H1 (cell line): Measurements from ENCODE around the gene EFHC1. TPM values are rescaled to one million over a fixed set of nuclear protein-coding genes. Genes with fewer than 3 reads are reported as not detected.

Experiments used
- CTCF ChIA-PET: fragments of 300-600 bp; sonication (Branson Sonifier 250); formaldehyde crosslinking; loops from one replicate; lab custom pipeline; 2021; ENCODE audit not compliant: partially characterized antibody; lab: Charles Lee
- POLR2A ChIA-PET: fragments of 300-600 bp; sonication (Branson Sonifier 250); formaldehyde crosslinking; loops from one replicate; lab custom pipeline; 2021; ENCODE audit warnings: inconsistent platforms; ENCODE audit not compliant: partially characterized antibody; lab: Charles Lee
- DNase-seq, 2 experiments: peaks; one replicate each; pipeline versions ENCODE4 v3.0.0 to v3.0.0-alpha.2; 2010 to 2022; ENCODE audit warnings: low spot score in 2 of 2, low read depth in 1 of 2, mixed read lengths in 1 of 2
- FAIRE-seq: peaks from 2 replicates; lab custom pipeline; 2011; peaks lifted over from hg19 to GRCh38; lab: Jason Lieb, UNC
- H2AFZ ChIP-seq: 2 replicates; pipeline ENCODE4 v1.8.1; 2012; ENCODE audit warnings: low read length, inconsistent platforms
- H2AK5ac ChIP-seq: 2 replicates; pipeline ENCODE4 v1.6.1; 2013; ENCODE audit warnings: low read depth, low read length
- H2BK120ac ChIP-seq: replicated peaks from 2 replicates; pipeline ENCODE3; 2013; ENCODE audit warnings: low read depth, low read length, inconsistent platforms
- H2BK12ac ChIP-seq: 2 replicates; pipeline ENCODE4 v1.6.1; 2013; ENCODE audit warnings: low read depth, low read length
- H2BK15ac ChIP-seq: 2 replicates; pipeline ENCODE4 v1.6.1; 2013; ENCODE audit warnings: low read length
- H2BK20ac ChIP-seq: 2 replicates; pipeline ENCODE4 v1.6.1; 2013; ENCODE audit warnings: low read length
- H2BK5ac ChIP-seq: 2 replicates; pipeline ENCODE4 v1.6.1; 2013; ENCODE audit warnings: low read depth, low read length
- H3K14ac ChIP-seq: 2 replicates; pipeline ENCODE4 v1.6.1; 2013; ENCODE audit warnings: inconsistent platforms; ENCODE audit not compliant: insufficient read length
- H3K18ac ChIP-seq: 2 replicates; pipeline ENCODE4 v1.6.1; 2013; ENCODE audit warnings: low read length; ENCODE audit errors: extremely low read depth
- H3K23ac ChIP-seq: 2 replicates; pipeline ENCODE4 v1.6.1; 2013; ENCODE audit warnings: inconsistent platforms; ENCODE audit not compliant: insufficient read length
- H3K23me2 ChIP-seq: 2 replicates; pipeline ENCODE4 v1.6.1; 2013; ENCODE audit warnings: low read depth, low read length
- H3K27ac ChIP-seq: 2 replicates; pipeline ENCODE4 v1.6.1; 2011; ENCODE audit warnings: low read depth, low read length, inconsistent platforms
- H3K27me3 ChIP-seq, 4 experiments: replicated peaks in 1 of 4; 1 replicate in 1 of 4; 2 replicates in 3 of 4; pipeline versions ENCODE4 v1.6.1 to v1.8.1; 2011 to 2013; ENCODE audit warnings: low read length in 3 of 4, mild to moderate bottlenecking in 3 of 4, inconsistent platforms in 2 of 4, mixed read lengths in 2 of 4, moderate library complexity in 1 of 4; ENCODE audit not compliant: control insufficient read depth in 3 of 4, insufficient read depth in 3 of 4; ENCODE audit errors: extremely low read depth in 1 of 4
- H3K36me3 ChIP-seq, 4 experiments: 2 replicates each; pipeline versions ENCODE4 v1.6.1 to v1.8.1; 2011 to 2013; ENCODE audit warnings: mild to moderate bottlenecking in 4 of 4, low read length in 3 of 4, moderate library complexity in 2 of 4, control low read depth in 1 of 4, inconsistent platforms in 1 of 4; ENCODE audit not compliant: insufficient read depth in 4 of 4, control insufficient read depth in 2 of 4
- H3K4ac ChIP-seq: replicated peaks from 2 replicates; pipeline ENCODE3; 2013; ENCODE audit warnings: low read length, low read depth, mixed read lengths, inconsistent platforms; ENCODE audit not compliant: insufficient read length
- H3K4me1 ChIP-seq, 4 experiments: replicated peaks in 1 of 4; 1 replicate in 1 of 4; 2 replicates in 3 of 4; pipeline versions ENCODE4 v1.6.1 to v1.8.1; 2011 to 2013; ENCODE audit warnings: low read length in 3 of 4, inconsistent platforms in 2 of 4, mixed read lengths in 1 of 4; ENCODE audit not compliant: insufficient read depth in 4 of 4, control insufficient read depth in 3 of 4
- H3K4me2 ChIP-seq, 2 experiments: 2 replicates each; pipeline versions ENCODE4 v1.6.1 to v1.8.1; 2011 to 2013; ENCODE audit warnings: low read depth in 2 of 2, low read length in 2 of 2, control low read depth in 1 of 2, inconsistent platforms in 1 of 2, mild to moderate bottlenecking in 1 of 2; ENCODE audit not compliant: insufficient read depth in 1 of 2
- H3K4me3 ChIP-seq, 4 experiments: fragments of 200-600, 300-600 bp in 1 of 4; sonication (generic), shearing (Covaris generic), sonication (Bioruptor Twin) in 1 of 4; 2 replicates each; pipeline versions ENCODE4 v1.5.1 to v1.8.1; 2011 to 2016; ENCODE audit warnings: low read length in 4 of 4, low read depth in 3 of 4, control low read depth in 2 of 4, inconsistent platforms in 2 of 4, mild to moderate bottlenecking in 2 of 4, mixed read lengths in 1 of 4, moderate library complexity in 1 of 4; ENCODE audit not compliant: insufficient read depth in 2 of 4; ENCODE audit errors: extremely low read depth in 1 of 4
- H3K56ac ChIP-seq: replicated peaks from 2 replicates; pipeline ENCODE3; 2013; ENCODE audit warnings: low read depth, mild to moderate bottlenecking, mixed read lengths, low read length, inconsistent platforms; ENCODE audit not compliant: insufficient read length
- H3K79me1 ChIP-seq: 2 replicates; pipeline ENCODE4 v1.6.1; 2013; ENCODE audit warnings: low read depth, low read length, control low read depth
- H3K79me2 ChIP-seq, 2 experiments: 2 replicates each; pipeline versions ENCODE4 v1.6.1 to v1.8.1; 2012 to 2013; ENCODE audit warnings: low read length in 2 of 2, mild to moderate bottlenecking in 2 of 2, inconsistent platforms in 1 of 2; ENCODE audit not compliant: insufficient read depth in 2 of 2, control insufficient read depth in 1 of 2
- H3K9ac ChIP-seq, 4 experiments: replicated peaks in 1 of 4; 1 replicate in 1 of 4; 2 replicates in 3 of 4; pipeline versions ENCODE4 v1.6.1 to v1.8.1; 2011 to 2013; ENCODE audit warnings: low read depth in 3 of 4, low read length in 3 of 4, control low read depth in 2 of 4, mild to moderate bottlenecking in 2 of 4, moderate library complexity in 2 of 4, inconsistent platforms in 1 of 4; ENCODE audit errors: extremely low read depth in 1 of 4
- H3K9me3 ChIP-seq, 2 experiments: 2 replicates each; pipeline versions ENCODE4 v1.6.1 to v1.8.1; 2012 to 2013; ENCODE audit warnings: mild to moderate bottlenecking in 2 of 2, moderate library complexity in 2 of 2, control low read depth in 1 of 2, inconsistent platforms in 1 of 2, low read depth in 1 of 2, low read length in 1 of 2, mixed read lengths in 1 of 2; ENCODE audit not compliant: insufficient read depth in 2 of 2
- H4K20me1 ChIP-seq, 2 experiments: replicated peaks in 1 of 2; 2 replicates each; pipeline versions ENCODE3 to v1.8.1; 2011 to 2013; ENCODE audit warnings: inconsistent platforms in 2 of 2, low read length in 2 of 2, mild to moderate bottlenecking in 1 of 2; ENCODE audit not compliant: insufficient read depth in 2 of 2, control insufficient read depth in 1 of 2
- H4K5ac ChIP-seq: 2 replicates; pipeline ENCODE4 v1.6.1; 2013; ENCODE audit warnings: low read length, low read depth, mixed read lengths, inconsistent platforms; ENCODE audit not compliant: insufficient read length
- H4K8ac ChIP-seq: 2 replicates; pipeline ENCODE4 v1.8.0; 2013; ENCODE audit warnings: mild to moderate bottlenecking, moderate library complexity, low read length, inconsistent platforms; ENCODE audit not compliant: insufficient read depth; ENCODE audit errors: extremely low read depth
- H4K91ac ChIP-seq: replicated peaks from 2 replicates; pipeline ENCODE3; 2013; ENCODE audit warnings: low read length, mixed read lengths, inconsistent platforms; ENCODE audit not compliant: insufficient read length
- CBX5 ChIP-seq: fragments of 300-800, 300-1000 bp; sonication (generic); IDR thresholded peaks from 2 replicates; pipeline ENCODE4 v1.7.1; 2016; ENCODE audit warnings: antibody characterized with exemption, low read length, low read depth
- SIX5 ChIP-seq: IDR thresholded peaks from 2 replicates; pipeline ENCODE4 v1.6.1; 2011; ENCODE audit warnings: mild to moderate bottlenecking, low read depth, low read length
- WGBS, 2 experiments: shearing (Covaris generic) in 1 of 2; methylation state at CpG; one replicate each; pipeline versions ENCODE4 v1.1.6 to v1.1.7; 2013 to 2015; ENCODE audit warnings: low lambda C conversion rate in 2 of 2, mixed read lengths in 2 of 2, inconsistent platforms in 1 of 2, low coverage in 1 of 2, missing lambda C conversion rate in 1 of 2; ENCODE audit not compliant: insufficient replicate concordance in 2 of 2, insufficient coverage in 1 of 2, insufficient read length in 1 of 2; ENCODE audit errors: extremely low coverage in 1 of 2, missing lambda C conversion rate in 1 of 2; 5-methylcytosine and 5-hydroxymethylcytosine counted together
- polyA plus RNA-seq, 7 experiments: library from polyadenylated mRNA; depleted of rRNA in 3 of 7; stranded (reverse) in 5 of 7; unstranded in 2 of 7; fragments of >200 nt in 5 of 7; fragments of 200-250 nt in 2 of 7; gene quantifications; 1 replicate in 5 of 7; 2 replicates in 1 of 7; 4 replicates in 1 of 7; pipeline versions ENCODE4 v1.2.1 to v1.2.3, GENCODE V29; 2011 to 2013; ENCODE audit warnings: missing spikeins in 2 of 7, mixed read lengths in 2 of 7
- total RNA-seq: library from RNA; stranded (reverse); fragmentation: NEBNext Ultra II Directional; extraction: Animal tissue kit (Norgen Biotek cat#: 25700); gene quantifications from 2 replicates; pipeline ENCODE4 v1.2.1, GENCODE V29; 2021

Gene EFHC1
- total and polyA plus RNA-seq, 2 of the 8 experiments (the other 6 are each of a cell fraction or from before 2014, with no cell fraction given), result 10.5 to 16.4 TPM

DNA sequence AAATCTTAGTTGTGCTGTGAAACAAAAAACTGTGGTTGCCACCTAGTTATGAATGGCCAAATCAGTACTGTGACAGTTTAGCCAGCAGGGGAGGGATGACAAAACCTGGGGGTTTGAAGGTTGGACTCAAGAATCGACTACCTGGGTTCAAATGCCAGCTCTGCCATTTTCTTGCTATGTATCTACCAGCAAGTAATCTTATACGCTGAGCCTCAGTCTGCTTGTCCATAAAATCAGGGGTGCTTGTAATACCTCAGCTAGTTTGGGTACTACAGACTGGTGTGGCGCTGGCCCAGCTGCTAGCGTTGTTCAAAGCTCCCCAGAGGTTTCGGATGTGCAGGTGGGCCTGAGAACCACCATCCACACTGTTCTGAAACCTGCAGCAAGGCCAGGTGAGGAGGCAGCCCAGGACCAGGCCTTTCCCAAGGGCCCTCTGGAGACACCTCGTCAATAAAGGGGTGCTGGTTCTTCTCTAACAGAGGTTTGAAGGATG lies 116.3 kb downstream of the EFHC1 start:
- WGBS, 2 experiments, result 96% methylated on average over 6 of the region's 6 CpGs; no CpG with 5 or more reads in 1 of the 2 experiments
- Histone ChIP-seq H4K91ac (no peak overlapping the region), H3K23ac (no peak overlapping the region), H3K79me2 (peaks cover 0 to 9% of the 10 kb centered on the region in 2 experiments; a peak in 3 of 4 replicates), H2AFZ (no peak overlapping the region), H3K18ac (no peak overlapping the region), H3K36me3 (peaks cover 0 to 4% (median 2%) of the 10 kb centered on the region in 4 experiments; a peak in 1 of 8 replicates), H3K27me3 (no peaks in the 10 kb centered on the region), H3K4me1 (peaks cover 2 to 11% (median 7%) of the 10 kb centered on the region in 4 experiments; a peak in 5 of 7 replicates), H2BK5ac (0 out of 2 replicates have a peak overlapping the region, but pooled peaks have one; percentile 11), H4K20me1 (no peaks in the 10 kb centered on the region), H3K9me3 (no peaks in the 10 kb centered on the region), H4K5ac (no peak overlapping the region), H3K4ac (no peak overlapping the region), H3K4me2 (0 out of 4 replicates have a peak overlapping the region, but pooled peaks of 1 of the 2 experiments have one; percentile 8), H3K27ac (no peak overlapping the region), H3K9ac (no peak overlapping the region), H3K4me3 (no peak overlapping the region), H2BK20ac (0 out of 2 replicates have a peak overlapping the region, but pooled peaks have one; percentile 7), H2BK120ac (no peak overlapping the region), H3K14ac (no peak overlapping the region), H2BK12ac (no peak overlapping the region), H2AK5ac (no peak overlapping the region), H2BK15ac (0 out of 2 replicates have a peak overlapping the region, but pooled peaks have one; percentile 66), H3K56ac (no peak overlapping the region), H3K23me2 (no peaks in the 10 kb centered on the region), H4K8ac (no peak overlapping the region), H3K79me1 (0 out of 2 replicates have a peak, but pooled peaks cover 2% of the 10 kb centered on the region)
- FAIRE-seq (no peak), DNase-seq (no peak)
- no peak for TF ChIP-seq CBX5
- TF ChIP-seq SIX5, result no peak
- POLR2A ChIA-PET, result interaction anchor here (1.2 to 2.0 kb wide), 3 partner anchors 9 to 41 kb away, joined by 4 to 5 read pairs (median 4); partner anchors contain the start of gene TRAM2
- CTCF ChIA-PET, result interaction anchor here (0.6 to 7.7 kb wide), 11 partner anchors 9 to 406 kb away, joined by 3 to 49 read pairs (median 4); no protein-coding TSS in a partner anchor
